Measurements from ENCODE around the gene DNAH12.
"Not testable (repeated sequence)": the region's sequence is repeated elsewhere in the genome, so short reads cannot be mapped to it uniquely, and the experiment has no call there.

DNA sequence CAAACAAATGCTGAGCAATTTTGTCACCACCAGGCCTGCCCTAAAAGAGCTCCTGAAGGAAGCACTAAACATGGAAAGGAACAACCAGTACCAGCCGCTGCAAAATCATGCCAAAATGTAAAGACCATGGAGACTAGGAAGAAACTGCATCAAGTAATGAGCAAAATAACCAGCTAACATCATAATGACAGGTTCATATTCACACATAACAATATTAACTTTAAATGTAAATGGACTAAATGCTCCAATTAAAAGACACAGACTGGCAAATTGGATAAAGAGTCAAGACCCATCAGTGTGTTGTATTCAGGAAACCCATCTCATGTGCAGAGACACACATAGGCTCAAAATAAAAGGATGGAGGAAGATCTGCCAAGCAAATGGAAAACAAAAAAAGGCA is 217.6 kb downstream of the DNAH12 start:
- TF ChIP-seq, protein P1, sequence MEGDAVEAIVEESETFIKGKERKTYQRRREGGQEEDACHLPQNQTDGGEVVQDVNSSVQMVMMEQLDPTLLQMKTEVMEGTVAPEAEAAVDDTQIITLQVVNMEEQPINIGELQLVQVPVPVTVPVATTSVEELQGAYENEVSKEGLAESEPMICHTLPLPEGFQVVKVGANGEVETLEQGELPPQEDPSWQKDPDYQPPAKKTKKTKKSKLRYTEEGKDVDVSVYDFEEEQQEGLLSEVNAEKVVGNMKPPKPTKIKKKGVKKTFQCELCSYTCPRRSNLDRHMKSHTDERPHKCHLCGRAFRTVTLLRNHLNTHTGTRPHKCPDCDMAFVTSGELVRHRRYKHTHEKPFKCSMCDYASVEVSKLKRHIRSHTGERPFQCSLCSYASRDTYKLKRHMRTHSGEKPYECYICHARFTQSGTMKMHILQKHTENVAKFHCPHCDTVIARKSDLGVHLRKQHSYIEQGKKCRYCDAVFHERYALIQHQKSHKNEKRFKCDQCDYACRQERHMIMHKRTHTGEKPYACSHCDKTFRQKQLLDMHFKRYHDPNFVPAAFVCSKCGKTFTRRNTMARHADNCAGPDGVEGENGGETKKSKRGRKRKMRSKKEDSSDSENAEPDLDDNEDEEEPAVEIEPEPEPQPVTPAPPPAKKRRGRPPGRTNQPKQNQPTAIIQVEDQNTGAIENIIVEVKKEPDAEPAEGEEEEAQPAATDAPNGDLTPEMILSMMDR (IDR thresholded peaks at IDR 0.05; ENCODE audit: low read depth, low read length, missing input control): not testable (repeated sequence)
- TF ChIP-seq, protein P2, sequence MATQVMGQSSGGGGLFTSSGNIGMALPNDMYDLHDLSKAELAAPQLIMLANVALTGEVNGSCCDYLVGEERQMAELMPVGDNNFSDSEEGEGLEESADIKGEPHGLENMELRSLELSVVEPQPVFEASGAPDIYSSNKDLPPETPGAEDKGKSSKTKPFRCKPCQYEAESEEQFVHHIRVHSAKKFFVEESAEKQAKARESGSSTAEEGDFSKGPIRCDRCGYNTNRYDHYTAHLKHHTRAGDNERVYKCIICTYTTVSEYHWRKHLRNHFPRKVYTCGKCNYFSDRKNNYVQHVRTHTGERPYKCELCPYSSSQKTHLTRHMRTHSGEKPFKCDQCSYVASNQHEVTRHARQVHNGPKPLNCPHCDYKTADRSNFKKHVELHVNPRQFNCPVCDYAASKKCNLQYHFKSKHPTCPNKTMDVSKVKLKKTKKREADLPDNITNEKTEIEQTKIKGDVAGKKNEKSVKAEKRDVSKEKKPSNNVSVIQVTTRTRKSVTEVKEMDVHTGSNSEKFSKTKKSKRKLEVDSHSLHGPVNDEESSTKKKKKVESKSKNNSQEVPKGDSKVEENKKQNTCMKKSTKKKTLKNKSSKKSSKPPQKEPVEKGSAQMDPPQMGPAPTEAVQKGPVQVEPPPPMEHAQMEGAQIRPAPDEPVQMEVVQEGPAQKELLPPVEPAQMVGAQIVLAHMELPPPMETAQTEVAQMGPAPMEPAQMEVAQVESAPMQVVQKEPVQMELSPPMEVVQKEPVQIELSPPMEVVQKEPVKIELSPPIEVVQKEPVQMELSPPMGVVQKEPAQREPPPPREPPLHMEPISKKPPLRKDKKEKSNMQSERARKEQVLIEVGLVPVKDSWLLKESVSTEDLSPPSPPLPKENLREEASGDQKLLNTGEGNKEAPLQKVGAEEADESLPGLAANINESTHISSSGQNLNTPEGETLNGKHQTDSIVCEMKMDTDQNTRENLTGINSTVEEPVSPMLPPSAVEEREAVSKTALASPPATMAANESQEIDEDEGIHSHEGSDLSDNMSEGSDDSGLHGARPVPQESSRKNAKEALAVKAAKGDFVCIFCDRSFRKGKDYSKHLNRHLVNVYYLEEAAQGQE (IDR thresholded peaks at IDR 0.05): not testable (repeated sequence)
- TF ChIP-seq EGR1 (IDR thresholded peaks at IDR 0.05; ENCODE audit: low read depth in 2 of 2); YY1 (IDR thresholded peaks at IDR 0.05); GABPA (IDR thresholded peaks at IDR 0.05 in 1 of 2, conservative IDR thresholded peaks at IDR 0.05 in 1 of 2); SP1 (IDR thresholded peaks at IDR 0.05); TAF1 (conservative IDR thresholded peaks at IDR 0.05); JUND (IDR thresholded peaks at IDR 0.05); HNF4A (conservative IDR thresholded peaks at IDR 0.05); RXRA (IDR thresholded peaks at IDR 0.05): not testable (repeated sequence)
- TF ChIP-seq, protein P3, sequence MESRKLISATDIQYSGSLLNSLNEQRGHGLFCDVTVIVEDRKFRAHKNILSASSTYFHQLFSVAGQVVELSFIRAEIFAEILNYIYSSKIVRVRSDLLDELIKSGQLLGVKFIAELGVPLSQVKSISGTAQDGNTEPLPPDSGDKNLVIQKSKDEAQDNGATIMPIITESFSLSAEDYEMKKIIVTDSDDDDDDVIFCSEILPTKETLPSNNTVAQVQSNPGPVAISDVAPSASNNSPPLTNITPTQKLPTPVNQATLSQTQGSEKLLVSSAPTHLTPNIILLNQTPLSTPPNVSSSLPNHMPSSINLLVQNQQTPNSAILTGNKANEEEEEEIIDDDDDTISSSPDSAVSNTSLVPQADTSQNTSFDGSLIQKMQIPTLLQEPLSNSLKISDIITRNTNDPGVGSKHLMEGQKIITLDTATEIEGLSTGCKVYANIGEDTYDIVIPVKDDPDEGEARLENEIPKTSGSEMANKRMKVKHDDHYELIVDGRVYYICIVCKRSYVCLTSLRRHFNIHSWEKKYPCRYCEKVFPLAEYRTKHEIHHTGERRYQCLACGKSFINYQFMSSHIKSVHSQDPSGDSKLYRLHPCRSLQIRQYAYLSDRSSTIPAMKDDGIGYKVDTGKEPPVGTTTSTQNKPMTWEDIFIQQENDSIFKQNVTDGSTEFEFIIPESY (IDR thresholded peaks at IDR 0.05): not testable (repeated sequence)
- TF ChIP-seq, protein P4, sequence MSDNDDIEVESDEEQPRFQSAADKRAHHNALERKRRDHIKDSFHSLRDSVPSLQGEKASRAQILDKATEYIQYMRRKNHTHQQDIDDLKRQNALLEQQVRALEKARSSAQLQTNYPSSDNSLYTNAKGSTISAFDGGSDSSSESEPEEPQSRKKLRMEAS (IDR thresholded peaks at IDR 0.05): not testable (repeated sequence)
